ENCODE data around the gene PRKAB1. TPM values are rescaled to one million over a fixed set of nuclear protein-coding genes. Genes with fewer than 3 reads are reported as not detected.

Gene PRKAB1
- total and polyA plus RNA-seq, 9 of the 15 experiments (the other 6 are each of a cell fraction or from before 2014, with no cell fraction given): 32.6 to 94.2 (median 63.8) TPM

DNA sequence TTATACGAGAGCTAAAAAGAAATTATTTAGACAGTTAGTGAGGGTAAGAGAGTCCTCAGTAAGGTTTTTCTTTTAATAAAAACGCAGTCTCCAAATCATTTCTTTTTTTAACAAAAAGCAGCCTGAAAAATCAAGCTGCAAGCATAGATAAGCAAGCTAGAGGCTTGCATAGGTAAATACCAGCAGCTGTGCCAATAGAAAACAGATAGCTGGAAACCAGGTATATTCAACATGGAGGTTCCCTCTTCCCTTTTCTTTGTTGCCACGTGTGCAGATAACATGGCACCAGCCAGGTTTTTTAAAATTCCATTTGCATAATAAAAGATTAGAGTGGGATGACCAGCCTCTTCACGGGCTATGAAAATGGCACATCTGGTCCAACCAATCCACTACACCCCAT lies 6.1 kb upstream of the PRKAB1 start (continued):
- TF ChIP-seq TOE1 (IDR thresholded peaks at IDR 0.05; ENCODE audit: borderline replicate concordance) (no peak), TOE1 (CRISPR knock-in tag; IDR thresholded peaks at IDR 0.05; ENCODE audit: borderline replicate concordance, low read depth) (no peak), RBM25 (IDR thresholded peaks at IDR 0.05; ENCODE audit: low read depth, low read length, severe bottlenecking) (no peak), ZNF174 (CRISPR knock-in tag; IDR thresholded peaks at IDR 0.05) (no peak), ETV6 (IDR thresholded peaks at IDR 0.05; ENCODE audit: borderline replicate concordance in 1 of 2, low read depth in 2 of 2, low read length in 1 of 2) (no peak), ETV6 (CRISPR knock-in tag; IDR thresholded peaks at IDR 0.05; ENCODE audit: borderline replicate concordance) (no peak), ZEB2 (IDR thresholded peaks at IDR 0.05) (peak; percentile 85), ZFP91 (CRISPR knock-in tag; IDR thresholded peaks at IDR 0.05) (no peak), RAD21 (CRISPR knock-in tag; conservative IDR thresholded peaks at IDR 0.05 in 1 of 2, IDR thresholded peaks at IDR 0.05 in 1 of 2) (no peak), PTRF (tag; IDR thresholded peaks at IDR 0.05) (no peak), ZNF76 (CRISPR knock-in tag; IDR thresholded peaks at IDR 0.05; ENCODE audit: borderline replicate concordance) (no peak)
- TF ChIP-seq, protein P1, sequence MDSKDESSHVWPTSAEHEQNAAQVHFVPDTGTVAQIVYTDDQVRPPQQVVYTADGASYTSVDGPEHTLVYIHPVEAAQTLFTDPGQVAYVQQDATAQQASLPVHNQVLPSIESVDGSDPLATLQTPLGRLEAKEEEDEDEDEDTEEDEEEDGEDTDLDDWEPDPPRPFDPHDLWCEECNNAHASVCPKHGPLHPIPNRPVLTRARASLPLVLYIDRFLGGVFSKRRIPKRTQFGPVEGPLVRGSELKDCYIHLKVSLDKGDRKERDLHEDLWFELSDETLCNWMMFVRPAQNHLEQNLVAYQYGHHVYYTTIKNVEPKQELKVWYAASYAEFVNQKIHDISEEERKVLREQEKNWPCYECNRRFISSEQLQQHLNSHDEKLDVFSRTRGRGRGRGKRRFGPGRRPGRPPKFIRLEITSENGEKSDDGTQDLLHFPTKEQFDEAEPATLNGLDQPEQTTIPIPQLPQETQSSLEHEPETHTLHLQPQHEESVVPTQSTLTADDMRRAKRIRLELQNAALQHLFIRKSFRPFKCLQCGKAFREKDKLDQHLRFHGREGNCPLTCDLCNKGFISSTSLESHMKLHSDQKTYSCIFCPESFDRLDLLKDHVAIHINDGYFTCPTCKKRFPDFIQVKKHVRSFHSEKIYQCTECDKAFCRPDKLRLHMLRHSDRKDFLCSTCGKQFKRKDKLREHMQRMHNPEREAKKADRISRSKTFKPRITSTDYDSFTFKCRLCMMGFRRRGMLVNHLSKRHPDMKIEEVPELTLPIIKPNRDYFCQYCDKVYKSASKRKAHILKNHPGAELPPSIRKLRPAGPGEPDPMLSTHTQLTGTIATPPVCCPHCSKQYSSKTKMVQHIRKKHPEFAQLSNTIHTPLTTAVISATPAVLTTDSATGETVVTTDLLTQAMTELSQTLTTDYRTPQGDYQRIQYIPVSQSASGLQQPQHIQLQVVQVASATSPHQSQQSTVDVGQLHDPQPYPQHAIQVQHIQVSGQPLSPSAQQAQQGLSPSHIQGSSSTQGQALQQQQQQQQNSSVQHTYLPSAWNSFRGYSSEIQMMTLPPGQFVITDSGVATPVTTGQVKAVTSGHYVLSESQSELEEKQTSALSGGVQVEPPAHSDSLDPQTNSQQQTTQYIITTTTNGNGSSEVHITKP (IDR thresholded peaks at IDR 0.05; ENCODE audit: partially characterized antibody): no peak
- TF ChIP-seq, protein P2, sequence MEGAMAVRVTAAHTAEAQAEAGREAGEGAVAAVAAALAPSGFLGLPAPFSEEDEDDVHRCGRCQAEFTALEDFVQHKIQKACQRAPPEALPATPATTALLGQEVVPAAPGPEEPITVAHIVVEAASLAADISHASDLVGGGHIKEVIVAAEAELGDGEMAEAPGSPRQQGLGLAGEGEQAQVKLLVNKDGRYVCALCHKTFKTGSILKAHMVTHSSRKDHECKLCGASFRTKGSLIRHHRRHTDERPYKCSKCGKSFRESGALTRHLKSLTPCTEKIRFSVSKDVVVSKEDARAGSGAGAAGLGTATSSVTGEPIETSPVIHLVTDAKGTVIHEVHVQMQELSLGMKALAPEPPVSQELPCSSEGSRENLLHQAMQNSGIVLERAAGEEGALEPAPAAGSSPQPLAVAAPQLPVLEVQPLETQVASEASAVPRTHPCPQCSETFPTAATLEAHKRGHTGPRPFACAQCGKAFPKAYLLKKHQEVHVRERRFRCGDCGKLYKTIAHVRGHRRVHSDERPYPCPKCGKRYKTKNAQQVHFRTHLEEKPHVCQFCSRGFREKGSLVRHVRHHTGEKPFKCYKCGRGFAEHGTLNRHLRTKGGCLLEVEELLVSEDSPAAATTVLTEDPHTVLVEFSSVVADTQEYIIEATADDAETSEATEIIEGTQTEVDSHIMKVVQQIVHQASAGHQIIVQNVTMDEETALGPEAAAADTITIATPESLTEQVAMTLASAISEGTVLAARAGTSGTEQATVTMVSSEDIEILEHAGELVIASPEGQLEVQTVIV (CRISPR knock-in tag; IDR thresholded peaks at IDR 0.05; ENCODE audit: borderline replicate concordance): no peak
- TF ChIP-seq, protein P3, sequence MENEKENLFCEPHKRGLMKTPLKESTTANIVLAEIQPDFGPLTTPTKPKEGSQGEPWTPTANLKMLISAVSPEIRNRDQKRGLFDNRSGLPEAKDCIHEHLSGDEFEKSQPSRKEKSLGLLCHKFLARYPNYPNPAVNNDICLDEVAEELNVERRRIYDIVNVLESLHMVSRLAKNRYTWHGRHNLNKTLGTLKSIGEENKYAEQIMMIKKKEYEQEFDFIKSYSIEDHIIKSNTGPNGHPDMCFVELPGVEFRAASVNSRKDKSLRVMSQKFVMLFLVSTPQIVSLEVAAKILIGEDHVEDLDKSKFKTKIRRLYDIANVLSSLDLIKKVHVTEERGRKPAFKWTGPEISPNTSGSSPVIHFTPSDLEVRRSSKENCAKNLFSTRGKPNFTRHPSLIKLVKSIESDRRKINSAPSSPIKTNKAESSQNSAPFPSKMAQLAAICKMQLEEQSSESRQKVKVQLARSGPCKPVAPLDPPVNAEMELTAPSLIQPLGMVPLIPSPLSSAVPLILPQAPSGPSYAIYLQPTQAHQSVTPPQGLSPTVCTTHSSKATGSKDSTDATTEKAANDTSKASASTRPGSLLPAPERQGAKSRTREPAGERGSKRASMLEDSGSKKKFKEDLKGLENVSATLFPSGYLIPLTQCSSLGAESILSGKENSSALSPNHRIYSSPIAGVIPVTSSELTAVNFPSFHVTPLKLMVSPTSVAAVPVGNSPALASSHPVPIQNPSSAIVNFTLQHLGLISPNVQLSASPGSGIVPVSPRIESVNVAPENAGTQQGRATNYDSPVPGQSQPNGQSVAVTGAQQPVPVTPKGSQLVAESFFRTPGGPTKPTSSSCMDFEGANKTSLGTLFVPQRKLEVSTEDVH (IDR thresholded peaks at IDR 0.05; ENCODE audit: low read depth, partially characterized antibody): no peak
- TF ChIP-seq, protein P4, sequence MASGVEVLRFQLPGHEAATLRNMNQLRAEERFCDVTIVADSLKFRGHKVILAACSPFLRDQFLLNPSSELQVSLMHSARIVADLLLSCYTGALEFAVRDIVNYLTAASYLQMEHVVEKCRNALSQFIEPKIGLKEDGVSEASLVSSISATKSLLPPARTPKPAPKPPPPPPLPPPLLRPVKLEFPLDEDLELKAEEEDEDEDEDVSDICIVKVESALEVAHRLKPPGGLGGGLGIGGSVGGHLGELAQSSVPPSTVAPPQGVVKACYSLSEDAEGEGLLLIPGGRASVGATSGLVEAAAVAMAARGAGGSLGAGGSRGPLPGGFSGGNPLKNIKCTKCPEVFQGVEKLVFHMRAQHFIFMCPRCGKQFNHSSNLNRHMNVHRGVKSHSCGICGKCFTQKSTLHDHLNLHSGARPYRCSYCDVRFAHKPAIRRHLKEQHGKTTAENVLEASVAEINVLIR (CRISPR knock-in tag; IDR thresholded peaks at IDR 0.05): no peak

Data from K562 (cell line).